Fibroblast of lung (primary cell): ENCODE results near the gene SPAST.

Source experiments
- EZH2 ChIP-seq: IDR thresholded peaks from 2 replicates; pipeline ENCODE4 v1.5.1; 2012; ENCODE audit warnings: low read length, control low read depth, mild to moderate bottlenecking; ENCODE audit errors: missing control alignments
- TF ChIP-seq, protein P1 (sequence below), 2 donors: IDR thresholded peaks in 1 of 2; conservative IDR thresholded peaks in 1 of 2; 1 replicate in 1 of 2; 2 replicates in 1 of 2; pipeline ENCODE4 v1.5.1; 2011 to 2012; ENCODE audit warnings: low read length in 2 of 2, control low read depth in 1 of 2, inconsistent platforms in 1 of 2, low read depth in 1 of 2, mild to moderate bottlenecking in 1 of 2

DNA sequence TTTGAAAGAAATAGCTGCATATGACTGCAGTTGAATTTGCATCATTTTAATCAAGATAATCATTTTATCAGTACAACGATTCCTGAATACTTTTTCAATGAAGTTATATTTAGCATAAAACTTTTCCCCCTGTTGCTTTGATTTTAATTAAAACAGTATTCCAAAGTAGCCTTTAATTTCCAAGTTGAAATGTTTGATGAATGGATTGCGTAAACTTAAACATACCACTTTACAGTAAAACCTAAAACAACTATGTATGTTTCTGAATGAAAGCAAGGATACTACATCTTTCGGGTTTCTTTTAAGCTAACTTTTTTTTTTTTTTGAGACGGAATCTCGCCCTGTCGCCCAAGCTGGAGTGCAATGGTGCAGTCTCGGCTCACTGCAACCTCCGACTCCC lies 1.4 kb downstream of the SPAST start:
- TF ChIP-seq, protein P1, sequence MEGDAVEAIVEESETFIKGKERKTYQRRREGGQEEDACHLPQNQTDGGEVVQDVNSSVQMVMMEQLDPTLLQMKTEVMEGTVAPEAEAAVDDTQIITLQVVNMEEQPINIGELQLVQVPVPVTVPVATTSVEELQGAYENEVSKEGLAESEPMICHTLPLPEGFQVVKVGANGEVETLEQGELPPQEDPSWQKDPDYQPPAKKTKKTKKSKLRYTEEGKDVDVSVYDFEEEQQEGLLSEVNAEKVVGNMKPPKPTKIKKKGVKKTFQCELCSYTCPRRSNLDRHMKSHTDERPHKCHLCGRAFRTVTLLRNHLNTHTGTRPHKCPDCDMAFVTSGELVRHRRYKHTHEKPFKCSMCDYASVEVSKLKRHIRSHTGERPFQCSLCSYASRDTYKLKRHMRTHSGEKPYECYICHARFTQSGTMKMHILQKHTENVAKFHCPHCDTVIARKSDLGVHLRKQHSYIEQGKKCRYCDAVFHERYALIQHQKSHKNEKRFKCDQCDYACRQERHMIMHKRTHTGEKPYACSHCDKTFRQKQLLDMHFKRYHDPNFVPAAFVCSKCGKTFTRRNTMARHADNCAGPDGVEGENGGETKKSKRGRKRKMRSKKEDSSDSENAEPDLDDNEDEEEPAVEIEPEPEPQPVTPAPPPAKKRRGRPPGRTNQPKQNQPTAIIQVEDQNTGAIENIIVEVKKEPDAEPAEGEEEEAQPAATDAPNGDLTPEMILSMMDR (conservative IDR thresholded peaks at IDR 0.05 in 1 of 2, IDR thresholded peaks at IDR 0.05 in 1 of 2; ENCODE audit: low read depth in 1 of 2, low read length in 2 of 2), result no peak
- TF ChIP-seq EZH2, result no peak
